ENCODE data around the gene OBSCN.

The OBSCN gene

DNA sequence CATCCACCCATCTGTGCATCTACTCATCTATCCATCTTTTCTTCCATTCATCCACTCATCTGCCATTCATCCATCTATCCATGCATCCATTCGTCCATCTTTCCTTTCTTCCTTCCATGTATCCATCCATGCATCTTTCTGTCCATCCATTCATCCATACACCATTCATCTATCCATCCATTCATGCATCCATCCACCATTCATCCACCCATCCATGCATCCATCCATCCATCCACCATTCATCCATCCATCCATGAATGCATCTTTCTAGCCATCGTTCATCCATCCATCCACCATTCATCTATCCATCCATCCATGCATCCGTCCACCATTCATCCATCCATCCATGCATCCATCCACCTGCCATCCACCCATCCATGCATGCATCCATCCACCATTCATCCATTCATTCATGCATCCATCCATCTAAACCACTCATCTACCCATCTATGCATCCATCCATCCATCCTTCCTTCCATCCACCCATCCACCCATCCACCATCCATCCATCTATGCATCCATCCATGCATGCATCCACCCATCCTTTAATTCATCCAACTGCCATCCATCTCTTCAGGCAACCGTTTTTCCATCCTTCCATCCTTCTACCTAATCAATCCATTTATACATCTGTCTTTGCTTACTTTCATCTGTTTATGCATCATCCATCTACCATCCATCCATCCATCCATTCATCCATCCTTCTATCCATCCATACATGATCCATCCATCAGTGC is 111.7 kb downstream of the OBSCN start:
- no peak for DNase-seq (ENCODE audit: low read depth)
- H3K4me3 ChIP-seq (ENCODE audit: low read depth, low read length), result no peak overlapping the region
- TF ChIP-seq, protein P1, sequence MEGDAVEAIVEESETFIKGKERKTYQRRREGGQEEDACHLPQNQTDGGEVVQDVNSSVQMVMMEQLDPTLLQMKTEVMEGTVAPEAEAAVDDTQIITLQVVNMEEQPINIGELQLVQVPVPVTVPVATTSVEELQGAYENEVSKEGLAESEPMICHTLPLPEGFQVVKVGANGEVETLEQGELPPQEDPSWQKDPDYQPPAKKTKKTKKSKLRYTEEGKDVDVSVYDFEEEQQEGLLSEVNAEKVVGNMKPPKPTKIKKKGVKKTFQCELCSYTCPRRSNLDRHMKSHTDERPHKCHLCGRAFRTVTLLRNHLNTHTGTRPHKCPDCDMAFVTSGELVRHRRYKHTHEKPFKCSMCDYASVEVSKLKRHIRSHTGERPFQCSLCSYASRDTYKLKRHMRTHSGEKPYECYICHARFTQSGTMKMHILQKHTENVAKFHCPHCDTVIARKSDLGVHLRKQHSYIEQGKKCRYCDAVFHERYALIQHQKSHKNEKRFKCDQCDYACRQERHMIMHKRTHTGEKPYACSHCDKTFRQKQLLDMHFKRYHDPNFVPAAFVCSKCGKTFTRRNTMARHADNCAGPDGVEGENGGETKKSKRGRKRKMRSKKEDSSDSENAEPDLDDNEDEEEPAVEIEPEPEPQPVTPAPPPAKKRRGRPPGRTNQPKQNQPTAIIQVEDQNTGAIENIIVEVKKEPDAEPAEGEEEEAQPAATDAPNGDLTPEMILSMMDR (IDR thresholded peaks at IDR 0.05; ENCODE audit: control insufficient read depth, extremely low read depth, insufficient read depth), result no peak

DNA sequence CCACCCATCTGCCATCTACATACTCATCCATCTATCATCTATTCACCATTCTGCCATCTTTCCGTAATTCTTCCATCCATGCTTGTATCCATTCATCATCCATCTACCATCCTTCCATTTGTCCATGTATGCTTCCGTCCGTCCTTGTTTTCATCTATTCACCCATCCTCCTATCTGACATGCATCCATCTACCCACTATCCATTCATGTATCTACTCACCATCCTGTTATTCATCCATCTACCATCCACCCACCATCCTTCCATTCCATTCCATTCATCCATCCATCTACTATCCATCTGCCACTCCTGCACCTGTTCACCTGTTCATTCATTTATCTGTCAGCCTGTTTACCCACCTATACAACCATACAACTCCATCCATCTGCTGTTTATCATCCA is 112.5 kb downstream of the OBSCN start:
- TF ChIP-seq, protein P1 (IDR thresholded peaks at IDR 0.05; ENCODE audit: control insufficient read depth, extremely low read depth, insufficient read depth), result no peak
- DNase-seq (ENCODE audit: low read depth), result no peak
- H3K4me3 ChIP-seq (ENCODE audit: low read depth, low read length), result no peak overlapping the region

DNA sequence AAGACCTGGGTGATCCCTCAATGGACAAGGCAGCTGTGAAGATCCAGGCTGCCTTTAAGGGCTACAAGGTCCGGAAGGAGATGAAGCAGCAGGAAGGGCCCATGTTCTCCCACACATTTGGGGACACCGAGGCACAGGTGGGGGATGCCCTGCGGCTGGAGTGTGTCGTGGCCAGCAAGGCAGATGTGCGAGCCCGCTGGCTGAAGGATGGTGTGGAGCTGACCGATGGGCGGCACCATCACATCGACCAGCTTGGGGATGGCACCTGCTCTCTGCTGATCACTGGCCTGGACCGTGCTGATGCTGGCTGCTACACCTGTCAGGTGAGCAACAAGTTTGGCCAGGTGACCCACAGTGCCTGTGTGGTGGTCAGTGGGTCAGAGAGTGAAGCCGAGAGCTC is 113.6 kb downstream of the OBSCN start:
- no peak for DNase-seq (ENCODE audit: low read depth)
- no peak overlapping the region for H3K4me3 ChIP-seq (ENCODE audit: low read depth, low read length)
- TF ChIP-seq, protein P1 (IDR thresholded peaks at IDR 0.05; ENCODE audit: control insufficient read depth, extremely low read depth, insufficient read depth), result no peak

DNA sequence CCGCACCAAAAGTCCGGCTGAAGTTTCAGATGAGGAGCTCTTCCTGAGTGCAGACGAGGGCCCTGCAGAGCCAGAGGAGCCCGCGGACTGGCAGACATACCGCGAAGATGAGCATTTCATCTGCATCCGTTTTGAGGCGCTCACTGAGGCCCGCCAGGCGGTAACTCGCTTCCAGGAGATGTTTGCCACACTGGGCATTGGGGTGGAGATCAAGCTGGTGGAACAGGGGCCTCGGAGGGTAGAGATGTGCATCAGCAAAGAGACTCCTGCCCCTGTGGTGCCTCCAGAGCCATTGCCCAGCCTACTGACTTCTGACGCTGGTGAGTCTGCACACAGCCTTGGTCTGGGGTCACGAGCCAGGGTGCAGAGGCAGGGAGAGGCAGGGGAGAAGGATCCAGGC is 114.1 kb downstream of the OBSCN start:
- TF ChIP-seq, protein P1 (IDR thresholded peaks at IDR 0.05; ENCODE audit: control insufficient read depth, extremely low read depth, insufficient read depth), result no peak
- H3K4me3 ChIP-seq (ENCODE audit: low read depth, low read length), result no peak overlapping the region
- no peak for DNase-seq (ENCODE audit: low read depth)

DNA sequence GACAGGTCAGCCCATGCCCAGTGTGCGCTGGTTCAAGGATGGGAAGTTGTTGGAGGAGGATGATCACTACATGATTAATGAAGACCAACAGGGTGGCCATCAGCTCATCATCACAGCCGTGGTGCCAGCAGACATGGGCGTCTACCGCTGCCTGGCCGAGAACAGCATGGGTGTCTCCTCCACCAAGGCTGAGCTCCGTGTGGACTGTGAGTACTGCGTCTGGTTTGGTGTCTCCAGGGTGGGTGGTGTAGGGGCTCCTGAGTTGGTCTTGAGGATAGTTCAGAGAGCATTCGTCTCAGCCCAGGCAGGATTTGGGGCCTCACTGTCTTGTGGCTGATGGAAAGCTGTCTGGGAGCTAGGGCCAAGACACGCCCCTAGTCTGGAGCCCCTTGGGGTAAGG is 115.6 kb downstream of the OBSCN start:
- DNase-seq (ENCODE audit: low read depth), result no peak
- H3K4me3 ChIP-seq (ENCODE audit: low read depth, low read length), result no peak overlapping the region
- TF ChIP-seq, protein P1 (IDR thresholded peaks at IDR 0.05; ENCODE audit: control insufficient read depth, extremely low read depth, insufficient read depth), result no peak

DNA sequence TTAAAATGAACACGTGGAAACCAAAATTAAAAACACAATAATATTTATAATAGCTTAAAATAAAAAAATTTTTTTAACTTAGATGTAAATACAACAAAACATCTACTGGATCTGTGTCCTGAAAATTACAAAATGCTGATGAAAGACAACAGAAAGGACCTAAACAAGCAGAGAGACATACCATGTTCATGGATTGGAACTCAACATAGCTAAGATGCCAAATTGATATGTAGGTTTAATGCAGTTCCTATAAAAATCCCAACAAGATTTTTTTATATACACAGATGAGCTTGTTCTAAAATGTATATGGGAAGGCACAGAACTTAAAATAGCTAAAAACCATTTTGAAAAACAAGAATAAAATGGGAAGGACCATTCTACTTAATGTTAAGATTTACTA is 117.4 kb downstream of the OBSCN start:
- H3K4me3 ChIP-seq (ENCODE audit: low read depth, low read length), result no peak overlapping the region
- TF ChIP-seq, protein P1 (IDR thresholded peaks at IDR 0.05; ENCODE audit: control insufficient read depth, extremely low read depth, insufficient read depth), result no peak
- DNase-seq (ENCODE audit: low read depth), result no peak

DNA sequence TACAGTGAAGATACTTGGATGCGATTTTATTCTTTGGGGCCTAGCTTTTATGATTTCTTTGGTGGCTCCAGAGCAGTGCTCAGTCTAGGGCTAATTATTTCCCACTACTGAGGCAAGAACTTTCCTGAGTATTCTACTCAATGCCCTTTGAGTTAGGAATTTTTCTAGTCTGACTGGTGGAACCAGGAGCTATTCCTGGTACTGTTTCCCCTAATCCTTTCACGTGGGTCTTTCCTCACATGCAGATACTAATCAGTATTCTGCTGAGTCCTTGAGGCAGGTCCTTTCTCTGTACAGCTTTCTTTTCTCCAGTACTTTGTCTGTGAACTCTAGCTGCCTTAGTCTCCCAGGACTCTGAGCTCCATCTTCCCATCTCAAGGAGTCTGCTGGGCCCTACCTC is 122.0 kb downstream of the OBSCN start:
- no peak overlapping the region for H3K4me3 ChIP-seq (ENCODE audit: low read depth, low read length)
- TF ChIP-seq, protein P1 (IDR thresholded peaks at IDR 0.05; ENCODE audit: control insufficient read depth, extremely low read depth, insufficient read depth), result no peak
- no peak for DNase-seq (ENCODE audit: low read depth)

Data from LNCaP clone FGC (cell line).